HG02642 (cell line): ENCODE data around the gene ANKRD40CL.
"Not testable (repeated sequence)": the region's sequence is repeated elsewhere in the genome, so short reads cannot be mapped to it uniquely, and the experiment has no call there.

Source experiments
- ATAC-seq: cut with Tn5 transposase; IDR thresholded peaks from one replicate; pipeline ENCODE4 v1.9.1; 2021; ENCODE audit warnings: mild to moderate bottlenecking; ENCODE audit not compliant: unreplicated experiment, poor library complexity

The ANKRD40CL gene

DNA sequence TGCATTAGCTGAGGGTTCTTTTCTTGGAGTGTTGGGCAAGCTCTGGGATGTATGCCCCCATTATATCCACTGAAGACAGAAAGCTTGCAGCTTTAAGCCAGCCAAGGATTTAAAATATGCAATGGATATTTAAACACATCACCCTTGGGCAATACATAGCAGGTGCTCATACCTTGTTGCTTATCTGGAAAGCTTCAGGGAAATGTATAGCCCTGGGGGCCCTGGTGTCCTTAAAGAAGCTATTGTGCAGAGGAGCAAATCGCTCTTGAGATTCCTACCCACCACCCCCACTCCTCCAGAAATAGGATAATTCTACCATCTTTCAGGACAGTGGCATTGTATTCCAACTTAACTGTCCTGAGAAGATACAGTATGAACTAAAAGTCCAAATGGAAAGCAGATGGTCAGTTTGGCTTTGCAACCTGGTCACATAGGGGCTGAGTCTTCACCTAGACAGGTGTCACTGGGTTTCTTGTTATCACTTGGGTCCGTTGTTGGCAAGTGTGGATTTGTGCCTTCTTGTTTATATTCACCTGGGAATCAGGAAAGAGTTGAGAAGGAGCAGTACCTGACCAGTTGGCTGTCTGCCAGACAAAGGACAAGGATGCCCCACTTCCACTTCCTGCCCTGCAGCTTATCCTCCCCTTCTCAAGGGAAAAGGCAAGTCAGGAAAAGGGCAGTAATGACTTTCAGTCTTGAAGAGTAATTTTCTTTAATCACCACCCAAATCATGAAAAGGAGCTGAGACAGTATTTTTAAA, 3.4 kb downstream of the ANKRD40CL start:
- no peak for ATAC-seq

DNA sequence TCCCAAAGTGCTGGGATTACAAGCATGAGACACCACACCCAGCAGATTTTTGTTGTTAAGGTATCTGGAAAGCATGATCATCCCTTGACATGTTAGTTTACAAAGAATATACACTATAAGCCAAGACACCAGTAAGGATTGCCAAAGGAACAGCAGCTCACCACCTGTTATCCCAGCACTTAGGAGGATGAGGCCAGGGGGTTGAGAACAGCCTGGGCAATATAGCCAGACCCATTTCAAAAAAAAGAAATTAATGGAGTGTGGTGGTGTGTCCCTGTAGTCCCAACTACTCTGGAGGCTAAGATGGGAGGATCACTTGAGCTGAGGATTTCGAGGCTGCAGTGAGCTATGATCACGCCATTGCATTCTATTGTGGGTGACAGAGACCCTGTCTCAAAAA, 5.1 kb downstream of the ANKRD40CL start:
- ATAC-seq, result no peak

DNA sequence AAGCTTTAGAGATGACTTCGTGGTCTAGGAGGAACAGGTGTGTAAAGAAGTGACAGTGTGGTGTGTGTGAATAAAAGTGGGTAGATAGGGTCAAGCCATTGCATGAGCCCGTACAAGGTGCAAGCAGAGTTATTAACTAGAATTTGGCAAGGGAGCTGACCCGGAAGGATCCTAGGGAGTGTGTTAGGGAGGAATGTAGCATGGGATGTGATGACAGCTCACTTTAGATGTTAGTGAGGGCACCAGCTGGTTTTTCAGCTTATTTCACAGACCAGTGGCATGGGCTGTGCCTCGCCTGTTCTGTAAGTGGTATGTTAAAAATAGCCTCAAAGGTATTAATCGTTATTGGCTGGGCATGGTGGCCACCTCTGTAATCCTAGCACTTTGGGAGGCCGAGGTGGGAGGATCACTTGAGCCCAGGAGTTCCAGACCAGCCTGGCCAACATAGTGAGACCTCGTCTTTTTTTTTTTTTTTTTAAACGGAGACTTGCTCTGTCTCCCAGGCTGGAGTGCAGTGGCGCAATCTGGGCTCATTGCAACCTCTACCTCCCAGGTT, 8.3 kb downstream of the ANKRD40CL start:
- ATAC-seq, result no peak

- ATAC-seq, result no peak
Observed at GRCh38 chr17:50758524-50758923, 8.8 kb downstream of the ANKRD40CL start.

- ATAC-seq, result no peak
Observed at GRCh38 chr17:50754521-50754920, 12.8 kb downstream of the ANKRD40CL start.

GRCh38 chr17:50749245-50749644, 18.1 kb downstream of the ANKRD40CL start:
- no peak for ATAC-seq

DNA sequence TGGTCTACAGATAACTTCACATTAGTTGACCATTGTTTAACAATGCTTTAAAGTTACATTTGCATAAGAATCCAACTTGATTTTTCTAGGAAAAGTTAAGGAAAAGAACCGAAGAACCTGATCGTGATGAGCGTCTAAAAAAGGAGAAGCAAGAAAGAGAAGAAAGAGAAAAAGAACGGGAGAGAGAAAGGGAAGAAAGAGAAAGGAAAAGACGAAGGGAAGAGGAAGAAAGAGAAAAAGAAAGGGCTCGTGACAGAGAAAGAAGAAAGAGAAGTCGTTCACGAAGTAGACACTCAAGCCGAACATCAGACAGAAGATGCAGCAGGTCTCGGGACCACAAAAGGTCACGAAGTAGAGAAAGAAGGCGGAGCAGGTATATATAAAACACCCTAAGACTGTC, 21.7 kb downstream of the ANKRD40CL start:
- no peak for ATAC-seq

DNA sequence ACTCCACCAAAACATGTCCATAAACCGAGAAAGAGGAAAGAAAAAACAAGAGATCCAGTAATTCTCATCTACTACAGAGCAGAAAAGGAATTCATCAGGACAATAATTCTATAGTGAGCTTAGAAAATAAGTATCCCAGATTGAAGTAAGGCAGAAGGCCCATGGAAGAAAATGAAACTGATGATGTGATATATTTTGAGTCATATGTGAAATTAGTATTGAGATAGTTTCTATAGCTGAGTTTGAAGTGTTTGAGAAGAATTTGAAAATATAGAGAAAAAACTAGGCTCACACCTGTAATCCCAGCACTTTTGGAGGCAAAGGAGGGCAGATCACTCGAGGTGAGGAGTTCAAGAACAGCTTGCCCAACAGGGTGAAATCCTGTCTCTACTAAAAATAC, 28.2 kb downstream of the ANKRD40CL start:
- no peak for ATAC-seq

DNA sequence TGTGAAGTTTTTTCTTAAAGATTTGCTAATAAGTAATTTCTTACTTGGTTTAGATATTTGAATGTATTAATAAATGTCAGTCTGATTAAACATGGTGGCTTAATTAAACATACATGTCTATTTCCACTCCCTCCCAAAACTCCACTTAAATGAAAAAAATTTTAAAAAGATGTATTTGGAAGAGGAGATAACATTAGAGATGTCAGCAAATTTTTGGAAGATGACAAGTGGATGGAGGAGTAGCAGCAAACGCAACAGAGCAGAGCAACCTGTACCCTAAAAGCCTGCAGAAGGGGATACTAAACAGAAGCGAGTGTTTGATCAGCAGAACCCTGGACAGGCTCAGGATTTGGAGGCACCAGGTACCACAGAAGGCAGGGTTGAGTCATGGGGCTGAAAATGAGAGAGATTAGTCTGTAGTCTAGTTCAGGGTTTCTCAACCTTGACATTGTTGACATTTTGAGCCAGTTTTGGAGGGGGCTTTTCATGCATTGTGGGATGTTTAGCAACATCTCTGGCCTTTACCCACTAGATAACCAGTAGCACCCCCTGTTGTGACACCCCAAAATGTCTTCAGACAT, 30.1 kb downstream of the ANKRD40CL start:
- ATAC-seq, result no peak

GRCh38 chr17:50735287-50735686, 32.0 kb downstream of the ANKRD40CL start:
- no peak for ATAC-seq

- no peak for ATAC-seq
Observed at GRCh38 chr17:50731575-50732460, 35.5 kb downstream of the ANKRD40CL start.

GRCh38 chr17:50728881-50729765, 38.2 kb downstream of the ANKRD40CL start:
- no peak for ATAC-seq

DNA sequence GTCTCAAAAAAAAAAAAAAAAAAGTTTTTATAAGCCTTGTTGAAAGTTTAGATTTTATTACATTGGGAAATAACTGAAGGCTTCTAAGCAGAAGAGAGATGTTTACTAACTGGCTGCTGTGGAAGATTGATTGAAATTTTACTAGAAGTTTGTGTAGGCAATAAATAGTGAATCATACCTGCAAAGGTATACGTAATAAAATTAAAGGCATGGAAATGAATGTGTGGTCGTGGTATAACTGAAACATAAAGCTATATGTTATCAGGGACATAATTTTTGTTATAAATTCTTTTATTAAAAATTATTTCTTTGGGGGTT, 39.2 kb downstream of the ANKRD40CL start:
- no peak for ATAC-seq

- no peak for ATAC-seq
Observed at GRCh38 chr17:50725769-50726655, 41.3 kb downstream of the ANKRD40CL start.

DNA sequence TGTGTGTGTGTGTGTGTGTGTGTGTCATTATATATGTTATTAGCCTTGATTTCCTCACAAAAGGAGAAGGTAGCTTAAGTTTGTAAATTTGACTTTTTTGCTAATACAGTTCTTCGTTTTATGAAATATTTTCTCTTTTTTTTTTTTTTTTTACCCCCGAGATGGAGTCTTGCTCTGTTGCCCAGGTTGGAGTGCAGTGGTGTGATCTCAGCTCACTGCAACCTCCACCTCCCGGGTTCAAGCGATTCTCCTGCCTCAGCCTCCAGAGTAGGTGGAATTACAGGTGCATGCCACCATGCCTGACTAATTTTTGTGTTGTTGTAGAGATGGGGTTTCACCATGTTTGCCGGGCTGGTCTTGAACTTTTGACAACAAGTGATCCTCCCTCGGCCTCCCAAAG, 42.7 kb downstream of the ANKRD40CL start:
- ATAC-seq, result not testable (repeated sequence)

GRCh38 chr17:50722746-50723145, 44.6 kb downstream of the ANKRD40CL start:
- ATAC-seq, result no peak

- ATAC-seq, result no peak
Observed at GRCh38 chr17:50721194-50722010, 45.9 kb downstream of the ANKRD40CL start.
